Measurements from ENCODE around the gene RNU11. TPM values are rescaled to one million over a fixed set of nuclear protein-coding genes. Genes with fewer than 3 reads are reported as not detected.

RNU11 gene
- total RNA-seq, 2 experiments from 2014 or later = not detected

DNA sequence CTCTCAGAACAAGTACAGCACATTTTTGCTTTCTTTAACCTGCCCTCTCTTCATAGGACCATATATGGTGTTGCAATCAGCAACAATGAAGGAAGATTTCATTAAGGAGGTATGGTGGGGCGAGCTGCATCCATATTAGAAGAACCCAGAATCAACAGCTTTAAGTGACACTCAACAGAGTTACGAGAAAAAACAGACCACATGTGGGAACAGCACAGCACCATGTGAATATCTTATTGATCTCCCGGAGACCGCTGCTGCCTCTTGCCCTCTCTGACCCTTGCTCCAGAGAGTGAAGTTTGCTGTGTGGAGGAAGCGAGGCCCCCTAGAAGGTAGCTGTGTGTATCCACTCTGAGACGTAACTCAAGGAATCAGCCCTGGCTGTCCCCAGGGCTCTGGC, 43.4 kb upstream of the RNU11 start:
- no peak overlapping the region for H3K27ac ChIP-seq (ENCODE audit: low read depth, low read length, poor library complexity, severe bottlenecking)
- H3K79me2 ChIP-seq (ENCODE audit: insufficient read depth, low read depth, low read length) = no peaks in the 10 kb centered on the region
- no peaks in the 10 kb centered on the region for H3K4me1 ChIP-seq (ENCODE audit: insufficient read depth, low read length, poor library complexity, severe bottlenecking)
- POLR2A ChIA-PET = interaction anchor here (0.6 to 0.7 kb wide), 2 partner anchors 118 to 122 kb away, joined by 3 to 4 read pairs; no protein-coding TSS in a partner anchor
- H4K20me1 ChIP-seq (ENCODE audit: insufficient read depth, low read length) = no peaks in the 10 kb centered on the region
- no peaks in the 10 kb centered on the region for H3K9me2 ChIP-seq (ENCODE audit: insufficient read depth, low read length)
- no peak overlapping the region for H3K4me3 ChIP-seq (ENCODE audit: low read depth, low read length, poor library complexity, severe bottlenecking)
- H2AFZ ChIP-seq (ENCODE audit: low read length) = no peak overlapping the region
- DNase-seq (ENCODE audit: low spot score) = no peak
- intact Hi-C loops (cut with micrococcal nuclease; ENCODE audit: unreplicated experiment) = no loop called here
- no peak overlapping the region for H3K4me2 ChIP-seq (ENCODE audit: low read length)
- H3K9me3 ChIP-seq (ENCODE audit: low read length) = no peaks in the 10 kb centered on the region
- no TSS peak for BruUV-seq (replicated peaks)
- TF ChIP-seq, protein P1, sequence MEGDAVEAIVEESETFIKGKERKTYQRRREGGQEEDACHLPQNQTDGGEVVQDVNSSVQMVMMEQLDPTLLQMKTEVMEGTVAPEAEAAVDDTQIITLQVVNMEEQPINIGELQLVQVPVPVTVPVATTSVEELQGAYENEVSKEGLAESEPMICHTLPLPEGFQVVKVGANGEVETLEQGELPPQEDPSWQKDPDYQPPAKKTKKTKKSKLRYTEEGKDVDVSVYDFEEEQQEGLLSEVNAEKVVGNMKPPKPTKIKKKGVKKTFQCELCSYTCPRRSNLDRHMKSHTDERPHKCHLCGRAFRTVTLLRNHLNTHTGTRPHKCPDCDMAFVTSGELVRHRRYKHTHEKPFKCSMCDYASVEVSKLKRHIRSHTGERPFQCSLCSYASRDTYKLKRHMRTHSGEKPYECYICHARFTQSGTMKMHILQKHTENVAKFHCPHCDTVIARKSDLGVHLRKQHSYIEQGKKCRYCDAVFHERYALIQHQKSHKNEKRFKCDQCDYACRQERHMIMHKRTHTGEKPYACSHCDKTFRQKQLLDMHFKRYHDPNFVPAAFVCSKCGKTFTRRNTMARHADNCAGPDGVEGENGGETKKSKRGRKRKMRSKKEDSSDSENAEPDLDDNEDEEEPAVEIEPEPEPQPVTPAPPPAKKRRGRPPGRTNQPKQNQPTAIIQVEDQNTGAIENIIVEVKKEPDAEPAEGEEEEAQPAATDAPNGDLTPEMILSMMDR (conservative IDR thresholded peaks at IDR 0.05; ENCODE audit: low read length) = no peak
- TF ChIP-seq EZH2phosphoT487 (IDR thresholded peaks at IDR 0.05; ENCODE audit: borderline replicate concordance, low read depth, low read length) = no peak
- H3K36me3 ChIP-seq (ENCODE audit: insufficient read depth, low read length) = peaks cover 51% of the 10 kb centered on the region
- CTCF ChIA-PET (ENCODE audit: unreplicated experiment) = interaction anchor here (0.6 kb wide), 1 partner anchor 38 kb away, joined by 6 read pairs; no protein-coding TSS in a partner anchor

DNA sequence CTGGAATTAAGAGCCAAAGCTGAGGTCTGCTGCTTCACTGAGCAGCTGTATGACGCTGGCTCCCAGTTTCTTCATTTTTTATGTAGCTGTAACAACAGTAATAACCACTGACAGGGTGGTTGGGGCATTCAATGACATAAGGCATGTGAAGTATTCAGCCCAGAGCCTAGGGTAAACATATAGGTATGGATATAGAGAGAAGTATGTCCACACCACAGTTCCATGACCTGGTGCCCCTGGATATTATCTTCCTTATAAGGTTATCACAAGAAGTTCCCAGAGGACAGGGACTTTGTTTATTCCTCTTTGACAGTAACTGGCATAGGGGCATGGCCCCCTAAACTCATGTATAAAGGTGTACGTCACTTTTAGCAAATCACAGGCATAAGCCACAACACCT, 41.6 kb upstream of the RNU11 start:
- Histone ChIP-seq H3K9me2 (ENCODE audit: insufficient read depth, low read length) (no peaks in the 10 kb centered on the region), H3K9me3 (ENCODE audit: low read length) (no peaks in the 10 kb centered on the region), H3K4me3 (ENCODE audit: low read depth, low read length, poor library complexity, severe bottlenecking) (no peak overlapping the region), H3K27ac (ENCODE audit: low read depth, low read length, poor library complexity, severe bottlenecking) (no peak overlapping the region), H3K4me1 (ENCODE audit: insufficient read depth, low read length, poor library complexity, severe bottlenecking) (no peaks in the 10 kb centered on the region), H3K36me3 (ENCODE audit: insufficient read depth, low read length) (peaks cover 60% of the 10 kb centered on the region), H2AFZ (ENCODE audit: low read length) (no peak overlapping the region), H4K20me1 (ENCODE audit: insufficient read depth, low read length) (no peaks in the 10 kb centered on the region), H3K79me2 (ENCODE audit: insufficient read depth, low read depth, low read length) (no peaks in the 10 kb centered on the region), H3K4me2 (ENCODE audit: low read length) (no peak overlapping the region)
- BruUV-seq (replicated peaks) = no TSS peak
- ChIA-PET POLR2A (interaction anchor here (1.1 kb wide), 1 partner anchor 37 kb away, joined by 6 read pairs; no protein-coding TSS in a partner anchor), CTCF (ENCODE audit: unreplicated experiment) (no interaction called here)
- intact Hi-C loops (cut with micrococcal nuclease; ENCODE audit: unreplicated experiment) = no loop called here
- DNase-seq (ENCODE audit: low spot score) = no peak
- TF ChIP-seq, protein P1 (conservative IDR thresholded peaks at IDR 0.05; ENCODE audit: low read length) = no peak
- TF ChIP-seq EZH2phosphoT487 (IDR thresholded peaks at IDR 0.05; ENCODE audit: borderline replicate concordance, low read depth, low read length) = no peak

DNA sequence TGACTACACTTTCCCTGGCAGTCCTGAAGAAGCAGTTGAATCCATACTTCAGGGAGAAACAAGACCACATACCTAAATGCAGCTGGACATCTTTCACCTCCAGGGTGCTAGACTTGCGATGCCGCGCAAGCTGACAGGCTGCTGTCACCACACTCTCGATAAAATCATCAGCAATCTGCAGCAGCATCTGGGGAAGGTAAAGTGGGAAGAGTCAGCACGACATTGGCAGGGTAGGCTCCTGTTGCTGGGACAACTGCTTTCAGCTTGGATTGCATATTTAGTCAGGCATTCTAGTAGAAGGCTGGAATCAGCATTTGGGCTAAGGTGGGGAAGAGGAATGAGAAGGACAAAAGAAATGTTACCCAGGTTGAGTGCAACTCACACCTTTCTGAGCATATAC, 35.2 kb upstream of the RNU11 start:
- ChIA-PET CTCF (ENCODE audit: unreplicated experiment) (interaction anchor here (0.6 kb wide), 1 partner anchor 30 kb away, joined by 9 read pairs; the partner anchor contains the start of gene TAF12), POLR2A (interaction anchor here (0.7 kb wide), 1 partner anchor 138 kb away, joined by 3 read pairs; no protein-coding TSS in a partner anchor)
- Histone ChIP-seq H4K20me1 (ENCODE audit: insufficient read depth, low read length) (no peaks in the 10 kb centered on the region), H3K9me3 (ENCODE audit: low read length) (no peaks in the 10 kb centered on the region), H3K36me3 (ENCODE audit: insufficient read depth, low read length) (peaks cover 60% of the 10 kb centered on the region), H3K4me2 (ENCODE audit: low read length) (no peak overlapping the region), H3K4me1 (ENCODE audit: insufficient read depth, low read length, poor library complexity, severe bottlenecking) (no peaks in the 10 kb centered on the region), H3K4me3 (ENCODE audit: low read depth, low read length, poor library complexity, severe bottlenecking) (no peak overlapping the region), H2AFZ (ENCODE audit: low read length) (no peak overlapping the region), H3K27ac (ENCODE audit: low read depth, low read length, poor library complexity, severe bottlenecking) (no peak overlapping the region), H3K9me2 (ENCODE audit: insufficient read depth, low read length) (no peaks in the 10 kb centered on the region), H3K79me2 (ENCODE audit: insufficient read depth, low read depth, low read length) (no peaks in the 10 kb centered on the region)
- intact Hi-C loops (cut with micrococcal nuclease; ENCODE audit: unreplicated experiment) = no loop called here
- no peak for TF ChIP-seq EZH2phosphoT487 (IDR thresholded peaks at IDR 0.05; ENCODE audit: borderline replicate concordance, low read depth, low read length)
- BruUV-seq (replicated peaks) = no TSS peak
- no peak for DNase-seq (ENCODE audit: low spot score)
